Endothelial cell of umbilical vein (primary cell): Measurements from ENCODE around the gene MAPK8.

Experiments used
- EZH2 ChIP-seq: IDR thresholded peaks from 2 replicates; pipeline ENCODE4 v1.6.1; 2012; ENCODE audit warnings: borderline replicate concordance, low read depth, mild to moderate bottlenecking, moderate library complexity, low read length, inconsistent platforms; ENCODE audit not compliant: severe bottlenecking
- FOS ChIP-seq: IDR thresholded peaks from 2 replicates; pipeline ENCODE4 v1.6.1; 2011; ENCODE audit warnings: mild to moderate bottlenecking, low read length, moderate library complexity, borderline replicate concordance; ENCODE audit not compliant: insufficient read depth
- GATA2 ChIP-seq: IDR thresholded peaks from 2 replicates; pipeline ENCODE4 v1.7.0; 2011; ENCODE audit warnings: low read depth, mild to moderate bottlenecking, moderate library complexity, mixed read lengths, low read length; ENCODE audit not compliant: insufficient read length, insufficient read depth
- MAX ChIP-seq: IDR thresholded peaks from 2 replicates; pipeline ENCODE4 v1.6.1; 2011; ENCODE audit not compliant: insufficient read depth, insufficient read length
- MYC ChIP-seq: IDR thresholded peaks from one replicate; pipeline ENCODE4 v1.6.1; 2011; ENCODE audit warnings: mild to moderate bottlenecking, low read depth, low read length
- POLR2A ChIP-seq: IDR thresholded peaks from 2 replicates; pipeline ENCODE4 v1.6.1; 2012; ENCODE audit warnings: low read depth, mild to moderate bottlenecking, control low read depth, low read length
- POLR2AphosphoS5 ChIP-seq: IDR thresholded peaks from 2 replicates; pipeline ENCODE4 v1.6.1; 2012; ENCODE audit warnings: low read depth, mild to moderate bottlenecking, control low read depth, low read length, moderate library complexity; ENCODE audit not compliant: insufficient read depth
- TF ChIP-seq, protein P1 (sequence below), 2 donors: IDR thresholded peaks; 1 replicate in 1 of 2; 2 replicates in 1 of 2; pipeline ENCODE4 v1.5.1; 2011; ENCODE audit warnings: low read length in 2 of 2, mild to moderate bottlenecking in 2 of 2, moderate library complexity in 2 of 2, control low read depth in 1 of 2, inconsistent platforms in 1 of 2, low read depth in 1 of 2; ENCODE audit not compliant: insufficient read depth in 1 of 2; ENCODE audit errors: extremely low read depth in 1 of 2

DNA sequence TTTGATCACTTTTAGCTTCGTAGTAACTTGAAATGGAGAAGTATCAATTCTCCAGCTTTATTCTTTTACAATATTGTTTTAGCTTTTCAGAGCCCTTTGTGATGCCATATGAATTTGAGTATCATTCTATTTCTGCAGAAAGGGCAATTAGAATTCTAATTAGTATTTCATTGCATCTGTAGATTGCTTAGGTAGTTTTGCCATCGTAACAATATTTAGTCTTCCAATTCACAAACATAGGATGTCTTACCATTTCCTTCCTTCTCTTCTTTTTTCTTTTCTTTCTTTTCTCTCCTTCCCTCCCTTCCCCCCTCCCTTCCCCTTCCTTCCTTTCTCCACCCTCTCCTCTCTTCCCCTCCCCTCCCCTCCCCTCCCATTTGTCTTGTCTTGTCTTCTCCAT is 105.0 kb downstream of the MAPK8 start:
- TF ChIP-seq, protein P1, sequence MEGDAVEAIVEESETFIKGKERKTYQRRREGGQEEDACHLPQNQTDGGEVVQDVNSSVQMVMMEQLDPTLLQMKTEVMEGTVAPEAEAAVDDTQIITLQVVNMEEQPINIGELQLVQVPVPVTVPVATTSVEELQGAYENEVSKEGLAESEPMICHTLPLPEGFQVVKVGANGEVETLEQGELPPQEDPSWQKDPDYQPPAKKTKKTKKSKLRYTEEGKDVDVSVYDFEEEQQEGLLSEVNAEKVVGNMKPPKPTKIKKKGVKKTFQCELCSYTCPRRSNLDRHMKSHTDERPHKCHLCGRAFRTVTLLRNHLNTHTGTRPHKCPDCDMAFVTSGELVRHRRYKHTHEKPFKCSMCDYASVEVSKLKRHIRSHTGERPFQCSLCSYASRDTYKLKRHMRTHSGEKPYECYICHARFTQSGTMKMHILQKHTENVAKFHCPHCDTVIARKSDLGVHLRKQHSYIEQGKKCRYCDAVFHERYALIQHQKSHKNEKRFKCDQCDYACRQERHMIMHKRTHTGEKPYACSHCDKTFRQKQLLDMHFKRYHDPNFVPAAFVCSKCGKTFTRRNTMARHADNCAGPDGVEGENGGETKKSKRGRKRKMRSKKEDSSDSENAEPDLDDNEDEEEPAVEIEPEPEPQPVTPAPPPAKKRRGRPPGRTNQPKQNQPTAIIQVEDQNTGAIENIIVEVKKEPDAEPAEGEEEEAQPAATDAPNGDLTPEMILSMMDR (IDR thresholded peaks at IDR 0.05; ENCODE audit: extremely low read depth in 1 of 2, insufficient read depth in 1 of 2, low read depth in 1 of 2, low read length in 2 of 2): no peak
- TF ChIP-seq GATA2 (no peak), POLR2AphosphoS5 (no peak), POLR2A (no peak), EZH2 (no peak), MAX (no peak), MYC (no peak), FOS (no peak)
